Lower leg skin (tissue), 3 donors: ENCODE measurements around the gene CTNND2.

Experiments used
- POLR2A ChIP-seq, 2 donors: fragments of 450-650 bp; IDR thresholded peaks; one replicate each; pipeline ENCODE4 v1.6.1; 2016 to 2017; ENCODE audit warnings: antibody characterized with exemption in 2 of 2, mild to moderate bottlenecking in 1 of 2, moderate library complexity in 1 of 2
- TF ChIP-seq, protein P1 (sequence below), 3 donors: fragments of 450-650 bp; IDR thresholded peaks; one replicate each; pipeline ENCODE4 v1.5.1; 2016; ENCODE audit warnings: antibody characterized with exemption in 3 of 3, mild to moderate bottlenecking in 3 of 3, moderate library complexity in 2 of 3

DNA sequence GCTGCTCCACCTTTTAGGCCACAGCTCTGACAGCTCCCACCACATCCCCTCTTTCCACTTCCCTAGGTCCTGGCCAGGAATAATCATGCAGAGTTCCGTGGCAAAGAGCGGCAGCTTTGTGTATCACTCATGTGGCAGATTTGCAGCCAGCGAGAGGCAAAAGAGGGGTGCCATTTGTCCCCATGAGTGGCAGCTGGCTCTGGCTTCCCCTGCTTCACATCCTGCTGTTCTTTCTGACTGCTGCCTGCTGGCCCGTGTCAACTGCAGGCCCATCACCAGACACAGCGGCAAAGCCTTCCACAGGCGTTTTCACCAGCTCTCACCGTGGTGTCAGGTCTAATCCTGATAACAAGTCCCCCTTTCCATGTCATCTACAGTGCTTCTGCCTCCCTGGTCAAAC lies 712.6 kb downstream of the CTNND2 start:
- TF ChIP-seq, protein P1, sequence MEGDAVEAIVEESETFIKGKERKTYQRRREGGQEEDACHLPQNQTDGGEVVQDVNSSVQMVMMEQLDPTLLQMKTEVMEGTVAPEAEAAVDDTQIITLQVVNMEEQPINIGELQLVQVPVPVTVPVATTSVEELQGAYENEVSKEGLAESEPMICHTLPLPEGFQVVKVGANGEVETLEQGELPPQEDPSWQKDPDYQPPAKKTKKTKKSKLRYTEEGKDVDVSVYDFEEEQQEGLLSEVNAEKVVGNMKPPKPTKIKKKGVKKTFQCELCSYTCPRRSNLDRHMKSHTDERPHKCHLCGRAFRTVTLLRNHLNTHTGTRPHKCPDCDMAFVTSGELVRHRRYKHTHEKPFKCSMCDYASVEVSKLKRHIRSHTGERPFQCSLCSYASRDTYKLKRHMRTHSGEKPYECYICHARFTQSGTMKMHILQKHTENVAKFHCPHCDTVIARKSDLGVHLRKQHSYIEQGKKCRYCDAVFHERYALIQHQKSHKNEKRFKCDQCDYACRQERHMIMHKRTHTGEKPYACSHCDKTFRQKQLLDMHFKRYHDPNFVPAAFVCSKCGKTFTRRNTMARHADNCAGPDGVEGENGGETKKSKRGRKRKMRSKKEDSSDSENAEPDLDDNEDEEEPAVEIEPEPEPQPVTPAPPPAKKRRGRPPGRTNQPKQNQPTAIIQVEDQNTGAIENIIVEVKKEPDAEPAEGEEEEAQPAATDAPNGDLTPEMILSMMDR (IDR thresholded peaks at IDR 0.05): no peak
- TF ChIP-seq POLR2A (IDR thresholded peaks at IDR 0.05): no peak
